ENCODE data around the gene ELAVL3. TPM values are rescaled to one million over a fixed set of nuclear protein-coding genes. Genes with fewer than 3 reads are reported as not detected.
"Not testable (repeated sequence)": the region's sequence is repeated elsewhere in the genome, so short reads cannot be mapped to it uniquely, and the experiment has no call there.

Gene ELAVL3
- total and polyA plus RNA-seq, 8 donors: 0.10 to 11.0 (median 1.5) TPM; not detected in 3

- H3K9me3 ChIP-seq: no peaks in the 10 kb centered on the region
- no peak for DNase-seq
- no peaks in the 10 kb centered on the region for H3K36me3 ChIP-seq
- no peak overlapping the region for H3K4me3 ChIP-seq
- intact Hi-C loops (cut with DNase I; ENCODE audit: low total_unique reads): no loop called here
- H3K4me1 ChIP-seq: no peaks in the 10 kb centered on the region
- TF ChIP-seq POLR2A (IDR thresholded peaks at IDR 0.05) (no peak), POLR2AphosphoS5 (IDR thresholded peaks at IDR 0.05) (no peak), EP300 (IDR thresholded peaks at IDR 0.05) (no peak), CTCF (IDR thresholded peaks at IDR 0.05) (no peak)
- peaks cover 0 to 42% (median 0%) of the 10 kb centered on the region in 3 donors for H3K27me3 ChIP-seq
- H3K27ac ChIP-seq: no peak overlapping the region
- 80 to 85% (median 82%) methylated on average over 11 of the region's 11 CpGs for WGBS, 5 donors
Measured at GRCh38 chr19:11464333-11465265, 16.2 kb downstream of the ELAVL3 start.

GRCh38 chr19:11463391-11463790, 17.5 kb downstream of the ELAVL3 start:
- Histone ChIP-seq H3K4me3 (no peak overlapping the region), H3K4me1 (no peaks in the 10 kb centered on the region), H3K27ac (no peak overlapping the region), H3K27me3 (peaks cover 0 to 40% (median 0%) of the 10 kb centered on the region in 3 donors), H3K9me3 (no peaks in the 10 kb centered on the region), H3K36me3 (no peaks in the 10 kb centered on the region)
- intact Hi-C loops (cut with DNase I; ENCODE audit: low total_unique reads): no loop called here
- TF ChIP-seq EP300 (IDR thresholded peaks at IDR 0.05): no peak
- TF ChIP-seq POLR2A (IDR thresholded peaks at IDR 0.05): no peak
- no peak for TF ChIP-seq CTCF (IDR thresholded peaks at IDR 0.05)
- TF ChIP-seq POLR2AphosphoS5 (IDR thresholded peaks at IDR 0.05): no peak
- DNase-seq: no peak
- WGBS, 5 donors: 64 to 74% (median 67%) methylated on average over 10 to 12 of the region's 12 CpGs

GRCh38 chr19:11461453-11461852, 19.4 kb downstream of the ELAVL3 start:
- 64 to 76% (median 70%) methylated on average over 2 of the region's 2 CpGs for WGBS, 5 donors
- TF ChIP-seq EP300 (IDR thresholded peaks at IDR 0.05) (no peak), POLR2AphosphoS5 (IDR thresholded peaks at IDR 0.05) (no peak), POLR2A (IDR thresholded peaks at IDR 0.05) (no peak), CTCF (IDR thresholded peaks at IDR 0.05) (no peak)
- Histone ChIP-seq H3K4me3 (no peak overlapping the region), H3K9me3 (no peaks in the 10 kb centered on the region), H3K27ac (no peak overlapping the region), H3K36me3 (no peaks in the 10 kb centered on the region), H3K27me3 (peaks cover 0 to 50% (median 0%) of the 10 kb centered on the region in 3 donors), H3K4me1 (peaks cover 0 to 5% (median 0%) of the 10 kb centered on the region in 4 donors)
- intact Hi-C loops (cut with DNase I; ENCODE audit: low total_unique reads): no loop called here
- DNase-seq: no peak

GRCh38 chr19:11460207-11460606, 20.6 kb downstream of the ELAVL3 start:
- Histone ChIP-seq H3K27ac (no peak overlapping the region), H3K4me1 (peaks cover 0 to 5% (median 0%) of the 10 kb centered on the region in 4 donors), H3K27me3 (peaks cover 0 to 38% (median 0%) of the 10 kb centered on the region in 3 donors), H3K4me3 (no peak overlapping the region), H3K9me3 (no peaks in the 10 kb centered on the region), H3K36me3 (no peaks in the 10 kb centered on the region)
- intact Hi-C loops (cut with DNase I; ENCODE audit: low total_unique reads): no loop called here
- TF ChIP-seq POLR2AphosphoS5 (IDR thresholded peaks at IDR 0.05): no peak
- no peak for TF ChIP-seq EP300 (IDR thresholded peaks at IDR 0.05)
- TF ChIP-seq CTCF (IDR thresholded peaks at IDR 0.05): no peak
- no peak for TF ChIP-seq POLR2A (IDR thresholded peaks at IDR 0.05)
- DNase-seq: no peak
- 45 to 66% (median 53%) methylated on average over 4 of the region's 4 CpGs for WGBS, 5 donors

- H3K4me3 ChIP-seq; H3K4me1 ChIP-seq; H3K27ac ChIP-seq; H3K9me3 ChIP-seq; H3K36me3 ChIP-seq; DNase-seq; intact Hi-C loops (cut with DNase I; ENCODE audit: low total_unique reads): not testable (repeated sequence)
- H3K27me3 ChIP-seq: peaks cover 0 to 42% (median 0%) of the 10 kb centered on the region in 3 donors
- WGBS, 5 donors: 76 to 86% (median 79%) methylated on average over 11 of the region's 11 CpGs
Measured at GRCh38 chr19:11458912-11459311, 21.9 kb downstream of the ELAVL3 start.

Data from stomach (tissue), 9 donors.